Astrocyte of the cerebellum (primary cell): Measurements from ENCODE around the gene SGSM1.

Experiments
- DNase-seq: peaks from one replicate; pipeline ENCODE4 v3.0.0-alpha.2; 2011; ENCODE audit warnings: low read depth
- H3K4me3 ChIP-seq: 2 replicates; pipeline ENCODE4 v1.5.1; 2011; ENCODE audit warnings: mild to moderate bottlenecking, low read depth, low read length, moderate library complexity
- in situ Hi-C: cut with HindIII; loops from 2 replicates; pipeline ENCODE4 v1.10.0; 2017; ENCODE audit warnings: low sequenced_read_pairs
- TF ChIP-seq, protein P1 (sequence below): IDR thresholded peaks from 2 replicates; pipeline ENCODE4 v1.5.1; 2012; ENCODE audit warnings: low read length, low read depth, moderate library complexity, mild to moderate bottlenecking; ENCODE audit errors: missing control alignments

Gene SGSM1

DNA sequence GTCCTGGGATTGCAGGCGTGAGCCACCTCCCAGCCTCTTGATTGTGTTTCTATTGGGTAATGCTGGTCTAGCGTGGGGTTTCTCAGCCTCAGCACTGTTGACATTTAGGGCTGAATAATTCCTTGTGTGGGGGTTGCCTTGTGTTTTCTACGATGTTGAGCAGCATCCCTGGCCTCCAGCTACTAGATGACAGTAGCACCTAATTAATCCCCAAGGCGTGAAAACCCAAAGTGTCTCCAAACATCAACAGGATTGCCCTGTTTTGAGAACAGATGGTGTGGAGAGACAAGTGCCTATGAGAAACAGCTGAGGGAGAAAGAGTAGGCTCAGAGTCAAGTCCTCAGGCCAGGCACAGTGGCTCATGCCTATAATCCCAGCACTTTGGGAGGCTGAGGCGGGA lies 67.2 kb downstream of the SGSM1 start:
- in situ Hi-C loops: loop anchor here (10.0 kb wide), 1 partner anchor 312 kb away; no protein-coding TSS in a partner anchor
- TF ChIP-seq, protein P1, sequence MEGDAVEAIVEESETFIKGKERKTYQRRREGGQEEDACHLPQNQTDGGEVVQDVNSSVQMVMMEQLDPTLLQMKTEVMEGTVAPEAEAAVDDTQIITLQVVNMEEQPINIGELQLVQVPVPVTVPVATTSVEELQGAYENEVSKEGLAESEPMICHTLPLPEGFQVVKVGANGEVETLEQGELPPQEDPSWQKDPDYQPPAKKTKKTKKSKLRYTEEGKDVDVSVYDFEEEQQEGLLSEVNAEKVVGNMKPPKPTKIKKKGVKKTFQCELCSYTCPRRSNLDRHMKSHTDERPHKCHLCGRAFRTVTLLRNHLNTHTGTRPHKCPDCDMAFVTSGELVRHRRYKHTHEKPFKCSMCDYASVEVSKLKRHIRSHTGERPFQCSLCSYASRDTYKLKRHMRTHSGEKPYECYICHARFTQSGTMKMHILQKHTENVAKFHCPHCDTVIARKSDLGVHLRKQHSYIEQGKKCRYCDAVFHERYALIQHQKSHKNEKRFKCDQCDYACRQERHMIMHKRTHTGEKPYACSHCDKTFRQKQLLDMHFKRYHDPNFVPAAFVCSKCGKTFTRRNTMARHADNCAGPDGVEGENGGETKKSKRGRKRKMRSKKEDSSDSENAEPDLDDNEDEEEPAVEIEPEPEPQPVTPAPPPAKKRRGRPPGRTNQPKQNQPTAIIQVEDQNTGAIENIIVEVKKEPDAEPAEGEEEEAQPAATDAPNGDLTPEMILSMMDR: no peak
- H3K4me3 ChIP-seq: no peak overlapping the region
- no peak for DNase-seq

DNA sequence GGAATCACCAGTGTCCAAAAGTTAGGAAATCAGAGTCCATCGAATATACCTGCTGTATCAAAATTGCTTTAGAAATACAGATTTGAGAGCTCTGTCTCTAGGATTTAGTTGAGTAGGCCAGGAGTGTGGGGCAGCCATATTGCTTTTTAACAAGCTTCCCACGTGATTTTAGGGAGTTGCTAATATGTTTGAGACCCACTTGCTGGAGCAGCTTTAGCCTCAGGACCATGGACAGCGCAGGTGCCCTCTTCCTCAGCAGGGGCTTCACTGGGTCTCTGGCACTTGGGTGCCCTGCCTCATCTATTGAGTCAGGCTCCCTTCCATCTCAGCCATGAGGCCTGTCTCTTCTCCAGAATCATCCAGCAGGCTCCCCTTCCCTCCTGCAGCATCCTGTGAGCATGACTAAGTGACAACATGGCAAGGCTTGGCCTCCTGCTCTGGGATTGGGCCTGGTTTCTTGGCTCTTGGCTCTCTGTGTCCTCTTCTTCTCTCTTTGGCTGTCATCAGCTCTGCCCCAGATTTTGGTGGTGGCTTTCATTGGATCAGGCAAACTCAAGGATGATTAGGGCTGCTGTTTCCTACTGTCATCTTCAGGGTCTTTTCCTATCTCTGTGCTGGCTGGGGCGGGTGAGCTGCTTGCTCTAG lies 70.0 kb downstream of the SGSM1 start:
- TF ChIP-seq, protein P1: no peak
- DNase-seq: no peak
- in situ Hi-C loops: loop anchor here (10.0 kb wide), 1 partner anchor 309 kb away; no protein-coding TSS in a partner anchor
- no peak overlapping the region for H3K4me3 ChIP-seq

DNA sequence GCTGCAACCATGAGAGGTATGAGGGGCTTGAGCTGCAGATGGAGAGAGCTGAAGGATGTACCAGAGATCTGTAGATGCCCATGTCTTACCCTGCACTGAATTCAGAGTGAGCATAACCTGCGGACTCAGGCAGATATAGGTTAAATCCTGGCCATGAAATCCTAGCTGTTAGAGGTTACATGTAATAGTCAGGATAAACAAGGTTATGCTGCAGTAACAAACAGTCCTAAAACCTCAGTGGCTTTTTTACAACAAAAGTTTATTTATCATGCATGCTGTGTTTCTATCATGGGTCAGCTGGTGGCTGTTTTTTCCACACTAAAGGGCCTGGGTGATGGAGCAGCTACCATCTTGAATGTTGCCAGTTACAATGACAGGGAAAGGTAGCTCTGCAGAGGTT lies 70.7 kb downstream of the SGSM1 start:
- TF ChIP-seq, protein P1: no peak
- no peak for DNase-seq

DNA sequence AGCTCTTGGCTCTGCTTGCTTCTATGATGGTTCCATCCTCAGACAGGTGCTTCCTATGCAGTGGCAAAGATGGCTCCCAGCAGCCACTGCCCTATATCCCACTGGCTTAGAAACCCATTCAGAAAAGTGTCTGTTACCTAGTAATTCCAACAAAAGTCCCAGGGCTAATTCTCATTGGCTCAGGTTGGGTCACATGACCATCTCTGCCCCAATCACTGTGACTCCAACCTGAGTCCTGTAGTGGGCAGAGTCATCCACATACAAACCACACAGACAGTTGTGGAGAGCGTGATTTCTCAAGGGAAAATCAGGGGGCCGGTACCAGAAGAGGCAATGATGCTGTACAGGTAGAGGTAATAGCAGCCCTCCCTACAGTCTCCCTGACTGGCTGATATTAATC lies 73.0 kb downstream of the SGSM1 start:
- no peak overlapping the region for H3K4me3 ChIP-seq
- TF ChIP-seq, protein P1: no peak
- in situ Hi-C loops: loop anchor here (10.0 kb wide), 1 partner anchor 306 kb away; no protein-coding TSS in a partner anchor
- no peak for DNase-seq

More for the DNA sequence above, 70.7 kb downstream of the SGSM1 start:
- in situ Hi-C loops: loop anchor here (10.0 kb wide), 1 partner anchor 308 kb away; no protein-coding TSS in a partner anchor
- H3K4me3 ChIP-seq: no peak overlapping the region

DNA sequence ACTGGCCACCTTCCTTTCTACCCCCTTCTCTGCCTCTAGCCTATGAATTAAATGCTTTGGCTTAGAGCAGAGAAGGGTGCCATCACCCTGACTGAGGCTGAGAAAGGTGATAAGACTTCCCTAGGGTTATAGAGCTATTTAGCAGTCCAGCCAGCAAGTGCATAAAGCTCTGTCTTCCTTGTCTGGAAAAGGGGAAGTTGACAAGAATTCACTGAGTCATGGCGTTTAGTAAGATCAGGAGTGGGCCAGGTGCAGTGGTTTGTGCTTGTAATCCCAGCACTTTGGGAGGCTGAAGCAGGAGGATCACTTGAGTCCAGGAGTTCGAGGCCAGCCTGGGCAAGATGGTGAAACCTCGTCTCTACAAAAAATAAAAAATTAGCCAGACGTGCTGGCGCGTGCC lies 77.4 kb downstream of the SGSM1 start:
- H3K4me3 ChIP-seq: no peak overlapping the region
- no peak for DNase-seq
- in situ Hi-C loops: no loop called here
- TF ChIP-seq, protein P1: no peak

DNA sequence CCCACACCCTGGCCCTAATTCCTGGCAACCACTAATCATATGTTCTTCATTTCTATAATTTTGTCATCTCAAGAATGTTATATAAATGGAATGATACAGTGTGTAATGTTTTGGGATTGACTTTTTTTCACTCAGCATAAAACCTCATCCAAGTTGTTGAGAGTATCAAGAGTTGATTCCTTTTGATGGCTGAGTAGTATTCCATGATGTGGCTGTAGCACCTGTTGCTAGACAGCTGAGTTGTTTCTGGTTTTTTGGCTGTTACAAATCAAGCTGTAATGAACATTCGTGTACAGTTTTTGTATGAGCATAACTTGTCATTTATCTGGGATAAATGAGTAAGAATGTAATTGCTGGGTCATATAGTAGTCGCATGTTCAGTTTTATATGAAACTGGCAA lies 81.2 kb downstream of the SGSM1 start:
- DNase-seq: no peak
- in situ Hi-C loops: no loop called here
- TF ChIP-seq, protein P1: no peak
- no peak overlapping the region for H3K4me3 ChIP-seq
